H1 (cell line): Measurements from ENCODE around the gene AKIRIN1. TPM values are rescaled to one million over a fixed set of nuclear protein-coding genes. Genes with fewer than 3 reads are reported as not detected.

Source experiments
- CTCF ChIA-PET: fragments of 300-600 bp; sonication (Branson Sonifier 250); formaldehyde crosslinking; loops from one replicate; lab custom pipeline; 2021; ENCODE audit not compliant: partially characterized antibody; lab: Charles Lee
- POLR2A ChIA-PET: fragments of 300-600 bp; sonication (Branson Sonifier 250); formaldehyde crosslinking; loops from one replicate; lab custom pipeline; 2021; ENCODE audit warnings: inconsistent platforms; ENCODE audit not compliant: partially characterized antibody; lab: Charles Lee
- DNase-seq, 2 experiments: peaks; one replicate each; pipeline versions ENCODE4 v3.0.0 to v3.0.0-alpha.2; 2010 to 2022; ENCODE audit warnings: low spot score in 2 of 2, low read depth in 1 of 2, mixed read lengths in 1 of 2
- FAIRE-seq: peaks from 2 replicates; lab custom pipeline; 2011; peaks lifted over from hg19 to GRCh38; lab: Jason Lieb, UNC
- H2AFZ ChIP-seq: 2 replicates; pipeline ENCODE4 v1.8.1; 2012; ENCODE audit warnings: low read length, inconsistent platforms
- H2AK5ac ChIP-seq: 2 replicates; pipeline ENCODE4 v1.6.1; 2013; ENCODE audit warnings: low read depth, low read length
- H2BK120ac ChIP-seq: replicated peaks from 2 replicates; pipeline ENCODE3; 2013; ENCODE audit warnings: low read depth, low read length, inconsistent platforms
- H2BK12ac ChIP-seq: 2 replicates; pipeline ENCODE4 v1.6.1; 2013; ENCODE audit warnings: low read depth, low read length
- H2BK15ac ChIP-seq: 2 replicates; pipeline ENCODE4 v1.6.1; 2013; ENCODE audit warnings: low read length
- H2BK20ac ChIP-seq: 2 replicates; pipeline ENCODE4 v1.6.1; 2013; ENCODE audit warnings: low read length
- H2BK5ac ChIP-seq: 2 replicates; pipeline ENCODE4 v1.6.1; 2013; ENCODE audit warnings: low read depth, low read length
- H3K14ac ChIP-seq: 2 replicates; pipeline ENCODE4 v1.6.1; 2013; ENCODE audit warnings: inconsistent platforms; ENCODE audit not compliant: insufficient read length
- H3K18ac ChIP-seq: 2 replicates; pipeline ENCODE4 v1.6.1; 2013; ENCODE audit warnings: low read length; ENCODE audit errors: extremely low read depth
- H3K23ac ChIP-seq: 2 replicates; pipeline ENCODE4 v1.6.1; 2013; ENCODE audit warnings: inconsistent platforms; ENCODE audit not compliant: insufficient read length
- H3K23me2 ChIP-seq: 2 replicates; pipeline ENCODE4 v1.6.1; 2013; ENCODE audit warnings: low read depth, low read length
- H3K27ac ChIP-seq: 2 replicates; pipeline ENCODE4 v1.6.1; 2011; ENCODE audit warnings: low read depth, low read length, inconsistent platforms
- H3K27me3 ChIP-seq, 4 experiments: replicated peaks in 1 of 4; 1 replicate in 1 of 4; 2 replicates in 3 of 4; pipeline versions ENCODE4 v1.6.1 to v1.8.1; 2011 to 2013; ENCODE audit warnings: low read length in 3 of 4, mild to moderate bottlenecking in 3 of 4, inconsistent platforms in 2 of 4, mixed read lengths in 2 of 4, moderate library complexity in 1 of 4; ENCODE audit not compliant: control insufficient read depth in 3 of 4, insufficient read depth in 3 of 4; ENCODE audit errors: extremely low read depth in 1 of 4
- H3K36me3 ChIP-seq, 4 experiments: 2 replicates each; pipeline versions ENCODE4 v1.6.1 to v1.8.1; 2011 to 2013; ENCODE audit warnings: mild to moderate bottlenecking in 4 of 4, low read length in 3 of 4, moderate library complexity in 2 of 4, control low read depth in 1 of 4, inconsistent platforms in 1 of 4; ENCODE audit not compliant: insufficient read depth in 4 of 4, control insufficient read depth in 2 of 4
- H3K4ac ChIP-seq: replicated peaks from 2 replicates; pipeline ENCODE3; 2013; ENCODE audit warnings: low read length, low read depth, mixed read lengths, inconsistent platforms; ENCODE audit not compliant: insufficient read length
- H3K4me1 ChIP-seq, 4 experiments: replicated peaks in 1 of 4; 1 replicate in 1 of 4; 2 replicates in 3 of 4; pipeline versions ENCODE4 v1.6.1 to v1.8.1; 2011 to 2013; ENCODE audit warnings: low read length in 3 of 4, inconsistent platforms in 2 of 4, mixed read lengths in 1 of 4; ENCODE audit not compliant: insufficient read depth in 4 of 4, control insufficient read depth in 3 of 4
- H3K4me2 ChIP-seq, 2 experiments: 2 replicates each; pipeline versions ENCODE4 v1.6.1 to v1.8.1; 2011 to 2013; ENCODE audit warnings: low read depth in 2 of 2, low read length in 2 of 2, control low read depth in 1 of 2, inconsistent platforms in 1 of 2, mild to moderate bottlenecking in 1 of 2; ENCODE audit not compliant: insufficient read depth in 1 of 2
- H3K4me3 ChIP-seq, 4 experiments: fragments of 200-600, 300-600 bp in 1 of 4; sonication (generic), shearing (Covaris generic), sonication (Bioruptor Twin) in 1 of 4; 2 replicates each; pipeline versions ENCODE4 v1.5.1 to v1.8.1; 2011 to 2016; ENCODE audit warnings: low read length in 4 of 4, low read depth in 3 of 4, control low read depth in 2 of 4, inconsistent platforms in 2 of 4, mild to moderate bottlenecking in 2 of 4, mixed read lengths in 1 of 4, moderate library complexity in 1 of 4; ENCODE audit not compliant: insufficient read depth in 2 of 4; ENCODE audit errors: extremely low read depth in 1 of 4
- H3K56ac ChIP-seq: replicated peaks from 2 replicates; pipeline ENCODE3; 2013; ENCODE audit warnings: low read depth, mild to moderate bottlenecking, mixed read lengths, low read length, inconsistent platforms; ENCODE audit not compliant: insufficient read length
- H3K79me1 ChIP-seq: 2 replicates; pipeline ENCODE4 v1.6.1; 2013; ENCODE audit warnings: low read depth, low read length, control low read depth
- H3K79me2 ChIP-seq, 2 experiments: 2 replicates each; pipeline versions ENCODE4 v1.6.1 to v1.8.1; 2012 to 2013; ENCODE audit warnings: low read length in 2 of 2, mild to moderate bottlenecking in 2 of 2, inconsistent platforms in 1 of 2; ENCODE audit not compliant: insufficient read depth in 2 of 2, control insufficient read depth in 1 of 2
- H3K9ac ChIP-seq, 4 experiments: replicated peaks in 1 of 4; 1 replicate in 1 of 4; 2 replicates in 3 of 4; pipeline versions ENCODE4 v1.6.1 to v1.8.1; 2011 to 2013; ENCODE audit warnings: low read depth in 3 of 4, low read length in 3 of 4, control low read depth in 2 of 4, mild to moderate bottlenecking in 2 of 4, moderate library complexity in 2 of 4, inconsistent platforms in 1 of 4; ENCODE audit errors: extremely low read depth in 1 of 4
- H3K9me3 ChIP-seq, 2 experiments: 2 replicates each; pipeline versions ENCODE4 v1.6.1 to v1.8.1; 2012 to 2013; ENCODE audit warnings: mild to moderate bottlenecking in 2 of 2, moderate library complexity in 2 of 2, control low read depth in 1 of 2, inconsistent platforms in 1 of 2, low read depth in 1 of 2, low read length in 1 of 2, mixed read lengths in 1 of 2; ENCODE audit not compliant: insufficient read depth in 2 of 2
- H4K20me1 ChIP-seq, 2 experiments: replicated peaks in 1 of 2; 2 replicates each; pipeline versions ENCODE3 to v1.8.1; 2011 to 2013; ENCODE audit warnings: inconsistent platforms in 2 of 2, low read length in 2 of 2, mild to moderate bottlenecking in 1 of 2; ENCODE audit not compliant: insufficient read depth in 2 of 2, control insufficient read depth in 1 of 2
- H4K5ac ChIP-seq: 2 replicates; pipeline ENCODE4 v1.6.1; 2013; ENCODE audit warnings: low read length, low read depth, mixed read lengths, inconsistent platforms; ENCODE audit not compliant: insufficient read length
- H4K8ac ChIP-seq: 2 replicates; pipeline ENCODE4 v1.8.0; 2013; ENCODE audit warnings: mild to moderate bottlenecking, moderate library complexity, low read length, inconsistent platforms; ENCODE audit not compliant: insufficient read depth; ENCODE audit errors: extremely low read depth
- H4K91ac ChIP-seq: replicated peaks from 2 replicates; pipeline ENCODE3; 2013; ENCODE audit warnings: low read length, mixed read lengths, inconsistent platforms; ENCODE audit not compliant: insufficient read length
- MAFK ChIP-seq: IDR thresholded peaks from 2 replicates; pipeline ENCODE4 v1.6.1; 2012; ENCODE audit warnings: low read depth, mild to moderate bottlenecking, improper control_type of control experiment, low read length
- POLR2A ChIP-seq, 2 experiments: IDR thresholded peaks; 1 replicate in 1 of 2; 2 replicates in 1 of 2; pipeline ENCODE4 v1.6.1; 2011; ENCODE audit warnings: low read depth in 2 of 2, low read length in 2 of 2, mild to moderate bottlenecking in 2 of 2; ENCODE audit errors: control extremely low read depth in 1 of 2
- POLR2AphosphoS5 ChIP-seq: IDR thresholded peaks from 2 replicates; pipeline ENCODE4 v1.6.1; 2011; ENCODE audit warnings: low read depth, low read length
- POU5F1 ChIP-seq: IDR thresholded peaks from 2 replicates; pipeline ENCODE4 v1.6.1; 2011; ENCODE audit warnings: low read depth, mild to moderate bottlenecking, low read length, moderate library complexity
- RAD21 ChIP-seq, 2 experiments: IDR thresholded peaks in 1 of 2; conservative IDR thresholded peaks in 1 of 2; 2 replicates each; pipeline ENCODE4 v1.6.1; 2011; ENCODE audit warnings: low read depth in 2 of 2, low read length in 2 of 2, improper control_type of control experiment in 1 of 2, inconsistent platforms in 1 of 2, mild to moderate bottlenecking in 1 of 2, moderate library complexity in 1 of 2
- SIRT6 ChIP-seq: IDR thresholded peaks from one replicate; pipeline ENCODE4 v1.7.1; 2012; ENCODE audit warnings: low read length, inconsistent platforms
- TAF7 ChIP-seq: optimal IDR thresholded peaks from 2 replicates; pipeline ENCODE3; 2011; ENCODE audit warnings: low read depth, mild to moderate bottlenecking, inconsistent platforms, low read length, moderate library complexity, borderline replicate concordance
- WGBS, 2 experiments: shearing (Covaris generic) in 1 of 2; methylation state at CpG; one replicate each; pipeline versions ENCODE4 v1.1.6 to v1.1.7; 2013 to 2015; ENCODE audit warnings: low lambda C conversion rate in 2 of 2, mixed read lengths in 2 of 2, inconsistent platforms in 1 of 2, low coverage in 1 of 2, missing lambda C conversion rate in 1 of 2; ENCODE audit not compliant: insufficient replicate concordance in 2 of 2, insufficient coverage in 1 of 2, insufficient read length in 1 of 2; ENCODE audit errors: extremely low coverage in 1 of 2, missing lambda C conversion rate in 1 of 2; 5-methylcytosine and 5-hydroxymethylcytosine counted together
- polyA plus RNA-seq, 7 experiments: library from polyadenylated mRNA; depleted of rRNA in 3 of 7; stranded (reverse) in 5 of 7; unstranded in 2 of 7; fragments of >200 nt in 5 of 7; fragments of 200-250 nt in 2 of 7; gene quantifications; 1 replicate in 5 of 7; 2 replicates in 1 of 7; 4 replicates in 1 of 7; pipeline versions ENCODE4 v1.2.1 to v1.2.3, GENCODE V29; 2011 to 2013; ENCODE audit warnings: missing spikeins in 2 of 7, mixed read lengths in 2 of 7
- total RNA-seq: library from RNA; stranded (reverse); fragmentation: NEBNext Ultra II Directional; extraction: Animal tissue kit (Norgen Biotek cat#: 25700); gene quantifications from 2 replicates; pipeline ENCODE4 v1.2.1, GENCODE V29; 2021
- TF ChIP-seq, protein P1 (sequence below), 3 experiments: IDR thresholded peaks; 1 replicate in 2 of 3; 2 replicates in 1 of 3; pipeline versions ENCODE4 v1.5.1 to v1.6.1; 2011; ENCODE audit warnings: low read length in 3 of 3, mild to moderate bottlenecking in 3 of 3, inconsistent platforms in 2 of 3, low read depth in 1 of 3, moderate library complexity in 1 of 3; ENCODE audit not compliant: insufficient read depth in 1 of 3; ENCODE audit errors: control extremely low read depth in 1 of 3

AKIRIN1 gene
- total and polyA plus RNA-seq, 2 of the 8 experiments (the other 6 are each of a cell fraction or from before 2014, with no cell fraction given) = 148 to 236 TPM

DNA sequence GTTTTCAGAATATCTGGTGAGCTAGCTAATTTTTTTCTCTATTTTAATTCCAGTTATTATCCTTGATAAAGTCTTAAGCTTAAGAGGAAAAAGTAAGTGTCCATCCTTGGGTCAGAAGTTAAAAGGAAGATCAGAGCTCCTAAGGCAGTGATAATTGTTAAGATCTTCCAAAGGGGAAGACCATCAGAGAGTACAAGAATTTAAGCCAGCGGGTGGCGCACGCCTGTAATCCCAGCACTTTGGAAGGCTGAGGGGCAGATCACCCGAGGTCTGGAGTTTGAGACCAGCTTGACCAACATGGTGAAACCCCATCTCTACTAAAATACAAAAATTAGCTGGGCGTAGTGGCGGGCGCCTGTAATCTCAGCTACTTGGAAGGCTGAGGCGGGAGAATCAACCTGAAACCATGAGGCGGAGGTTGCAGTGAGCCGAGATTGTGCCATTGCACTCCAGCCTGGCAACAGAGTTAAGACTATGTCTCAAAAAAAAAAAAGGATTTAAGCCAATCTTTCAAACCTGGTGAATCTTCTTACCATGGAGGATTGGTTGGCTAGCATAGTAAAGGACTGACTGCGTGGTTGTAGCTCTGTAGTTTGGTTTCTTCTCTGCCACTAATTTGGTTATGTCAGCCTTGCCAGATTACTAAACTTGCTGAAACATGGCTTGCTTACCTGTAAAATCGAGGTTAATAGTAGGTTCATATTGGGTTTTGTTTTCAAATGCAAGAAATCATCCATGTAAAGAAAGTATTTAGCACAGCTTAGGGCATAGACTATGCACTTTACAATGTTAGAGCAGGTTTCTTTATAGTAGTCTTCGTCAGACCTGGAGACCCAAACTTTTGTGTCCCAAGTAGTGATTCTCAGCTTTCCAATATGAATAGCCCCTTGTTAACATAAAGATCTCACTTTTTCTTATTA is 15.9 kb downstream of the AKIRIN1 start:
- no peak for FAIRE-seq
- Histone ChIP-seq H3K4ac (no peak overlapping the region), H3K4me3 (no peak overlapping the region)

More for the DNA sequence above, 15.9 kb downstream of the AKIRIN1 start:
- Histone ChIP-seq H3K18ac (no peak overlapping the region), H3K56ac (no peak overlapping the region), H2BK120ac (no peak overlapping the region), H3K27ac (no peak overlapping the region), H3K36me3 (peaks cover 13 to 88% (median 54%) of the 10 kb centered on the region in 4 experiments), H4K5ac (no peak overlapping the region), H4K91ac (no peak overlapping the region), H3K23me2 (no peaks in the 10 kb centered on the region), H2AFZ (no peak overlapping the region), H3K9me3 (no peaks in the 10 kb centered on the region), H3K27me3 (no peaks in the 10 kb centered on the region), H3K23ac (no peak overlapping the region), H4K20me1 (peaks cover 4 to 14% of the 10 kb centered on the region in 2 experiments), H3K79me1 (no peaks in the 10 kb centered on the region), H2AK5ac (no peak overlapping the region), H3K4me2 (no peak overlapping the region), H3K14ac (no peak overlapping the region), H4K8ac (no peak overlapping the region), H2BK20ac (no peak overlapping the region), H3K79me2 (peaks cover 0 to 13% of the 10 kb centered on the region in 2 experiments; a peak in 2 of 4 replicates), H2BK5ac (no peak overlapping the region), H3K9ac (no peak overlapping the region), H2BK12ac (no peak overlapping the region), H2BK15ac (no peak overlapping the region), H3K4me1 (peaks cover 0 to 3% (median 1%) of the 10 kb centered on the region in 4 experiments; a peak in 3 of 7 replicates)
- no peak for DNase-seq
- 87% methylated on average over 13 of the region's 13 CpGs; no CpG with 5 or more reads in 1 of the 2 experiments for WGBS, 2 experiments
- ChIA-PET CTCF (interaction anchor here (0.8 to 2.2 kb wide), 12 partner anchors 8 to 267 kb away, joined by 3 to 12 read pairs (median 4); partner anchors contain the start of gene NDUFS5), POLR2A (interaction anchor here (0.7 to 11.1 kb wide), 21 partner anchors 11 to 170 kb away, joined by 3 to 182 read pairs (median 4); partner anchors contain the start of genes NDUFS5 and RHBDL2)
- peak; percentile 64 for TF ChIP-seq POLR2AphosphoS5
- no peak for TF ChIP-seq MAFK
- no peak for TF ChIP-seq POU5F1
- TF ChIP-seq RAD21 (IDR thresholded peaks at IDR 0.05 in 1 of 2, conservative IDR thresholded peaks at IDR 0.05 in 1 of 2; ENCODE audit: low read depth in 2 of 2, low read length in 2 of 2) = peak; percentile 9 to 30; a peak in 1 of 4 replicates
- no peak for TF ChIP-seq SIRT6
- no peak for TF ChIP-seq TAF7
- TF ChIP-seq POLR2A (IDR thresholded peaks at IDR 0.05; ENCODE audit: control extremely low read depth in 1 of 2, low read depth in 2 of 2, low read length in 2 of 2) = peak in 1 of 2 experiments; percentile 55; a peak in 2 of 3 replicates
- TF ChIP-seq, protein P1, sequence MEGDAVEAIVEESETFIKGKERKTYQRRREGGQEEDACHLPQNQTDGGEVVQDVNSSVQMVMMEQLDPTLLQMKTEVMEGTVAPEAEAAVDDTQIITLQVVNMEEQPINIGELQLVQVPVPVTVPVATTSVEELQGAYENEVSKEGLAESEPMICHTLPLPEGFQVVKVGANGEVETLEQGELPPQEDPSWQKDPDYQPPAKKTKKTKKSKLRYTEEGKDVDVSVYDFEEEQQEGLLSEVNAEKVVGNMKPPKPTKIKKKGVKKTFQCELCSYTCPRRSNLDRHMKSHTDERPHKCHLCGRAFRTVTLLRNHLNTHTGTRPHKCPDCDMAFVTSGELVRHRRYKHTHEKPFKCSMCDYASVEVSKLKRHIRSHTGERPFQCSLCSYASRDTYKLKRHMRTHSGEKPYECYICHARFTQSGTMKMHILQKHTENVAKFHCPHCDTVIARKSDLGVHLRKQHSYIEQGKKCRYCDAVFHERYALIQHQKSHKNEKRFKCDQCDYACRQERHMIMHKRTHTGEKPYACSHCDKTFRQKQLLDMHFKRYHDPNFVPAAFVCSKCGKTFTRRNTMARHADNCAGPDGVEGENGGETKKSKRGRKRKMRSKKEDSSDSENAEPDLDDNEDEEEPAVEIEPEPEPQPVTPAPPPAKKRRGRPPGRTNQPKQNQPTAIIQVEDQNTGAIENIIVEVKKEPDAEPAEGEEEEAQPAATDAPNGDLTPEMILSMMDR (IDR thresholded peaks at IDR 0.05; ENCODE audit: control extremely low read depth in 1 of 3, insufficient read depth in 1 of 3, low read depth in 1 of 3, low read length in 3 of 3) = peak in 1 of 3 experiments; percentile 3; a peak in 1 of 4 replicates
